Measurements from ENCODE around the gene FRS3.

The FRS3 gene

GRCh38 chr6:41758641-41759035, 21.1 kb downstream of the FRS3 start:
- no peak overlapping the region for H3K4me2 ChIP-seq (ENCODE audit: low read depth, low read length, poor library complexity, severe bottlenecking)
- no peaks in the 10 kb centered on the region for H3F3A ChIP-seq (ENCODE audit: low read depth)
- no peaks in the 10 kb centered on the region for H3K79me2 ChIP-seq (ENCODE audit: insufficient read depth, low read length)
- no peaks in the 10 kb centered on the region for H3K9me3 ChIP-seq (ENCODE audit: insufficient read depth, low read depth, low read length)
- H3K9me2 ChIP-seq (replicated peaks; ENCODE audit: low read depth, low read length): no peaks in the 10 kb centered on the region
- H3K9ac ChIP-seq (ENCODE audit: low read depth, low read length, poor library complexity, severe bottlenecking): no peak overlapping the region
- no peaks in the 10 kb centered on the region for H3K27me3 ChIP-seq (ENCODE audit: insufficient read depth, low read length, poor library complexity, severe bottlenecking)
- no peaks in the 10 kb centered on the region for H3K36me3 ChIP-seq (ENCODE audit: insufficient read depth, low read length)
- H3K4me3 ChIP-seq (ENCODE audit: low read length, poor library complexity, severe bottlenecking): no peak overlapping the region
- H4K20me1 ChIP-seq (ENCODE audit: insufficient read depth, low read length, poor library complexity, severe bottlenecking): no peaks in the 10 kb centered on the region
- no peak overlapping the region for H2AFZ ChIP-seq (ENCODE audit: low read length)
- peaks cover 21% of the 10 kb centered on the region for H3K4me1 ChIP-seq (ENCODE audit: insufficient read depth, low read length, poor library complexity, severe bottlenecking)
- TF ChIP-seq CTCF (conservative IDR thresholded peaks at IDR 0.05; ENCODE audit: low read length) (no peak), EZH2phosphoT487 (IDR thresholded peaks at IDR 0.05; ENCODE audit: borderline replicate concordance) (no peak)

- no peaks in the 10 kb centered on the region for H4K20me1 ChIP-seq (ENCODE audit: insufficient read depth, low read length, poor library complexity, severe bottlenecking)
- no peak overlapping the region for H3K4me2 ChIP-seq (ENCODE audit: low read depth, low read length, poor library complexity, severe bottlenecking)
- no peaks in the 10 kb centered on the region for H3K9me3 ChIP-seq (ENCODE audit: insufficient read depth, low read depth, low read length)
- H3F3A ChIP-seq (ENCODE audit: low read depth): no peaks in the 10 kb centered on the region
- TF ChIP-seq CTCF (conservative IDR thresholded peaks at IDR 0.05; ENCODE audit: low read length) (no peak), EZH2phosphoT487 (IDR thresholded peaks at IDR 0.05; ENCODE audit: borderline replicate concordance) (no peak)
- H3K36me3 ChIP-seq (ENCODE audit: insufficient read depth, low read length): no peaks in the 10 kb centered on the region
- H3K4me3 ChIP-seq (ENCODE audit: low read length, poor library complexity, severe bottlenecking): no peak overlapping the region
- no peak overlapping the region for H3K9ac ChIP-seq (ENCODE audit: low read depth, low read length, poor library complexity, severe bottlenecking)
- peaks cover 21% of the 10 kb centered on the region for H3K4me1 ChIP-seq (ENCODE audit: insufficient read depth, low read length, poor library complexity, severe bottlenecking)
- H2AFZ ChIP-seq (ENCODE audit: low read length): no peak overlapping the region
- H3K27me3 ChIP-seq (ENCODE audit: insufficient read depth, low read length, poor library complexity, severe bottlenecking): no peaks in the 10 kb centered on the region
- H3K79me2 ChIP-seq (ENCODE audit: insufficient read depth, low read length): no peaks in the 10 kb centered on the region
- H3K9me2 ChIP-seq (replicated peaks; ENCODE audit: low read depth, low read length): no peaks in the 10 kb centered on the region
These were observed 21.6 kb downstream of the FRS3 start for GRCh38 chr6:41757931-41758640.

- no peaks in the 10 kb centered on the region for H3K9me2 ChIP-seq (replicated peaks; ENCODE audit: low read depth, low read length)
- H3F3A ChIP-seq (ENCODE audit: low read depth): no peaks in the 10 kb centered on the region
- no peaks in the 10 kb centered on the region for H3K27me3 ChIP-seq (ENCODE audit: insufficient read depth, low read length, poor library complexity, severe bottlenecking)
- no peak overlapping the region for H3K4me2 ChIP-seq (ENCODE audit: low read depth, low read length, poor library complexity, severe bottlenecking)
- H4K20me1 ChIP-seq (ENCODE audit: insufficient read depth, low read length, poor library complexity, severe bottlenecking): no peaks in the 10 kb centered on the region
- H3K36me3 ChIP-seq (ENCODE audit: insufficient read depth, low read length): no peaks in the 10 kb centered on the region
- H3K79me2 ChIP-seq (ENCODE audit: insufficient read depth, low read length): no peaks in the 10 kb centered on the region
- H3K4me3 ChIP-seq (ENCODE audit: low read length, poor library complexity, severe bottlenecking): no peak overlapping the region
- H3K9ac ChIP-seq (ENCODE audit: low read depth, low read length, poor library complexity, severe bottlenecking): no peak overlapping the region
- no peak overlapping the region for H2AFZ ChIP-seq (ENCODE audit: low read length)
- H3K4me1 ChIP-seq (ENCODE audit: insufficient read depth, low read length, poor library complexity, severe bottlenecking): peaks cover 21% of the 10 kb centered on the region
- no peak for TF ChIP-seq CTCF (conservative IDR thresholded peaks at IDR 0.05; ENCODE audit: low read length)
- TF ChIP-seq EZH2phosphoT487 (IDR thresholded peaks at IDR 0.05; ENCODE audit: borderline replicate concordance): no peak
- H3K9me3 ChIP-seq (ENCODE audit: insufficient read depth, low read depth, low read length): no peaks in the 10 kb centered on the region
These were observed 22.4 kb downstream of the FRS3 start for GRCh38 chr6:41757271-41757670.
